ENCODE data around the gene VPS13D. TPM values are rescaled to one million over a fixed set of nuclear protein-coding genes. Genes with fewer than 3 reads are reported as not detected.

VPS13D gene
- total and polyA plus RNA-seq, 2 experiments from 2014 or later: 10.7 to 34.9 TPM

DNA sequence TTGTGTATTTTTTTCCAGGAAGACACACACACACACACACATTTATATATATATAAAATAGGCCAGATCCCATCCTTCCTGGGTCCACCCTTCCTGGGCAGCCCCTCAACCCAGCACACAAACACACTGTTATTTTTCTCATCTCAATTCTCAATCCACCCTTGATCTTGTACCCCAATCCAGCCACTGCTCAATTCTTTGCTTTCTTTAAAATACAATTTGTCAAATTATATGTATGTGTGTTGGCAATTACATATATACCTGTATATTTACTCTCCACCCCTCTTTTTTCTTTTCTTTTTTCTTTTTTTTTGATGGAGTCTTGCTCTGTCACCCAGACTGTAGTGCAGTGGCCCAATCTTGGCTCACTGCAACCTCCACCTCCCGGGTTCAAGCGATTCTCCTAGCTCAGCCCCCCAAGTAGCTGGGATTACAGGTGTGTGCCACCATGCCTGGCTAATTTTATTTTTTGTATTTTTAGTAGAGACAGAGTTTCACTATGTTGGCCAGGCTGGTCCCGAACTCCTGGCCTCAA is 299.9 kb downstream of the VPS13D start:
- H3K4me2 ChIP-seq: no peak overlapping the region
- no peaks in the 10 kb centered on the region for H3K27me3 Mint-ChIP-seq (ENCODE audit: insufficient read depth, low read depth, poor library complexity)
- DNase-seq (ENCODE audit: low spot score) (no peak), ATAC-seq (no peak)
- H3K9me2 ChIP-seq (ENCODE audit: insufficient read depth): no peaks in the 10 kb centered on the region
- H3K4me1 Mint-ChIP-seq: peaks cover 2% of the 10 kb centered on the region; the same call in 1 of the 3 replicates
- no peaks in the 10 kb centered on the region for H3K79me2 ChIP-seq (replicated peaks; ENCODE audit: insufficient read depth)
- TF ChIP-seq, protein P1, sequence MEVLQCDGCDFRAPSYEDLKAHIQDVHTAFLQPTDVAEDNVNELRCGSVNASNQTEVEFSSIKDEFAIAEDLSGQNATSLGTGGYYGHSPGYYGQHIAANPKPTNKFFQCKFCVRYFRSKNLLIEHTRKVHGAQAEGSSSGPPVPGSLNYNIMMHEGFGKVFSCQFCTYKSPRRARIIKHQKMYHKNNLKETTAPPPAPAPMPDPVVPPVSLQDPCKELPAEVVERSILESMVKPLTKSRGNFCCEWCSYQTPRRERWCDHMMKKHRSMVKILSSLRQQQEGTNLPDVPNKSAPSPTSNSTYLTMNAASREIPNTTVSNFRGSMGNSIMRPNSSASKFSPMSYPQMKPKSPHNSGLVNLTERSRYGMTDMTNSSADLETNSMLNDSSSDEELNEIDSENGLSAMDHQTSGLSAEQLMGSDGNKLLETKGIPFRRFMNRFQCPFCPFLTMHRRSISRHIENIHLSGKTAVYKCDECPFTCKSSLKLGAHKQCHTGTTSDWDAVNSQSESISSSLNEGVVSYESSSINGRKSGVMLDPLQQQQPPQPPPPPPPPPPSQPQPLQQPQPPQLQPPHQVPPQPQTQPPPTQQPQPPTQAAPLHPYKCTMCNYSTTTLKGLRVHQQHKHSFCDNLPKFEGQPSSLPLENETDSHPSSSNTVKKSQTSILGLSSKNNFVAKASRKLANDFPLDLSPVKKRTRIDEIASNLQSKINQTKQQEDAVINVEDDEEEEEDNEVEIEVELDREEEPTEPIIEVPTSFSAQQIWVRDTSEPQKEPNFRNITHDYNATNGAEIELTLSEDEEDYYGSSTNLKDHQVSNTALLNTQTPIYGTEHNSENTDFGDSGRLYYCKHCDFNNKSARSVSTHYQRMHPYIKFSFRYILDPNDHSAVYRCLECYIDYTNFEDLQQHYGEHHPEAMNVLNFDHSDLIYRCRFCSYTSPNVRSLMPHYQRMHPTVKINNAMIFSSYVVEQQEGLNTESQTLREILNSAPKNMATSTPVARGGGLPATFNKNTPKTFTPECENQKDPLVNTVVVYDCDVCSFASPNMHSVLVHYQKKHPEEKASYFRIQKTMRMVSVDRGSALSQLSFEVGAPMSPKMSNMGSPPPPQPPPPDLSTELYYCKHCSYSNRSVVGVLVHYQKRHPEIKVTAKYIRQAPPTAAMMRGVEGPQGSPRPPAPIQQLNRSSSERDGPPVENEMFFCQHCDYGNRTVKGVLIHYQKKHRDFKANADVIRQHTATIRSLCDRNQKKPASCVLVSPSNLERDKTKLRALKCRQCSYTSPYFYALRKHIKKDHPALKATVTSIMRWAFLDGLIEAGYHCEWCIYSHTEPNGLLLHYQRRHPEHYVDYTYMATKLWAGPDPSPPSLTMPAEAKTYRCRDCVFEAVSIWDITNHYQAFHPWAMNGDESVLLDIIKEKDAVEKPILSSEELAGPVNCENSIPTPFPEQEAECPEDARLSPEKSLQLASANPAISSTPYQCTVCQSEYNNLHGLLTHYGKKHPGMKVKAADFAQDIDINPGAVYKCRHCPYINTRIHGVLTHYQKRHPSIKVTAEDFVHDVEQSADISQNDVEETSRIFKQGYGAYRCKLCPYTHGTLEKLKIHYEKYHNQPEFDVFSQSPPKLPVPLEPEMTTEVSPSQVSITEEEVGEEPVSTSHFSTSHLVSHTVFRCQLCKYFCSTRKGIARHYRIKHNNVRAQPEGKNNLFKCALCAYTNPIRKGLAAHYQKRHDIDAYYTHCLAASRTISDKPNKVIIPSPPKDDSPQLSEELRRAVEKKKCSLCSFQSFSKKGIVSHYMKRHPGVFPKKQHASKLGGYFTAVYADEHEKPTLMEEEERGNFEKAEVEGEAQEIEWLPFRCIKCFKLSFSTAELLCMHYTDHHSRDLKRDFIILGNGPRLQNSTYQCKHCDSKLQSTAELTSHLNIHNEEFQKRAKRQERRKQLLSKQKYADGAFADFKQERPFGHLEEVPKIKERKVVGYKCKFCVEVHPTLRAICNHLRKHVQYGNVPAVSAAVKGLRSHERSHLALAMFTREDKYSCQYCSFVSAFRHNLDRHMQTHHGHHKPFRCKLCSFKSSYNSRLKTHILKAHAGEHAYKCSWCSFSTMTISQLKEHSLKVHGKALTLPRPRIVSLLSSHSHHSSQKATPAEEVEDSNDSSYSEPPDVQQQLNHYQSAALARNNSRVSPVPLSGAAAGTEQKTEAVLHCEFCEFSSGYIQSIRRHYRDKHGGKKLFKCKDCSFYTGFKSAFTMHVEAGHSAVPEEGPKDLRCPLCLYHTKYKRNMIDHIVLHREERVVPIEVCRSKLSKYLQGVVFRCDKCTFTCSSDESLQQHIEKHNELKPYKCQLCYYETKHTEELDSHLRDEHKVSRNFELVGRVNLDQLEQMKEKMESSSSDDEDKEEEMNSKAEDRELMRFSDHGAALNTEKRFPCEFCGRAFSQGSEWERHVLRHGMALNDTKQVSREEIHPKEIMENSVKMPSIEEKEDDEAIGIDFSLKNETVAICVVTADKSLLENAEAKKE (CRISPR knock-in tag; IDR thresholded peaks at IDR 0.05): no peak
- TF ChIP-seq EZH2 (IDR thresholded peaks at IDR 0.05; ENCODE audit: low read depth, unreplicated experiment) (no peak), JUNB (IDR thresholded peaks at IDR 0.05; ENCODE audit: unreplicated experiment) (no peak), STAT1 (IDR thresholded peaks at IDR 0.05; ENCODE audit: unreplicated experiment) (no peak), POLR2AphosphoS5 (IDR thresholded peaks at IDR 0.05; ENCODE audit: low read depth) (no peak), CREB1 (CRISPR knock-in tag; IDR thresholded peaks at IDR 0.05; ENCODE audit: low read depth) (no peak)
- TF ChIP-seq, protein P2, sequence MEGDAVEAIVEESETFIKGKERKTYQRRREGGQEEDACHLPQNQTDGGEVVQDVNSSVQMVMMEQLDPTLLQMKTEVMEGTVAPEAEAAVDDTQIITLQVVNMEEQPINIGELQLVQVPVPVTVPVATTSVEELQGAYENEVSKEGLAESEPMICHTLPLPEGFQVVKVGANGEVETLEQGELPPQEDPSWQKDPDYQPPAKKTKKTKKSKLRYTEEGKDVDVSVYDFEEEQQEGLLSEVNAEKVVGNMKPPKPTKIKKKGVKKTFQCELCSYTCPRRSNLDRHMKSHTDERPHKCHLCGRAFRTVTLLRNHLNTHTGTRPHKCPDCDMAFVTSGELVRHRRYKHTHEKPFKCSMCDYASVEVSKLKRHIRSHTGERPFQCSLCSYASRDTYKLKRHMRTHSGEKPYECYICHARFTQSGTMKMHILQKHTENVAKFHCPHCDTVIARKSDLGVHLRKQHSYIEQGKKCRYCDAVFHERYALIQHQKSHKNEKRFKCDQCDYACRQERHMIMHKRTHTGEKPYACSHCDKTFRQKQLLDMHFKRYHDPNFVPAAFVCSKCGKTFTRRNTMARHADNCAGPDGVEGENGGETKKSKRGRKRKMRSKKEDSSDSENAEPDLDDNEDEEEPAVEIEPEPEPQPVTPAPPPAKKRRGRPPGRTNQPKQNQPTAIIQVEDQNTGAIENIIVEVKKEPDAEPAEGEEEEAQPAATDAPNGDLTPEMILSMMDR (conservative IDR thresholded peaks at IDR 0.05; ENCODE audit: low read depth in 2 of 2): no peak
- H3K9me3 Mint-ChIP-seq: no peaks in the 10 kb centered on the region
- H3K27ac Mint-ChIP-seq: no peak overlapping the region
- H4K20me1 ChIP-seq (replicated peaks; ENCODE audit: insufficient read depth): no peaks in the 10 kb centered on the region
- 0 out of 2 replicates have a peak overlapping the region, but pooled peaks have one; percentile 38 for H2AFZ ChIP-seq
- no peaks in the 10 kb centered on the region for H3K27me3 ChIP-seq (ENCODE audit: insufficient read depth)
- H3K36me3 Mint-ChIP-seq (ENCODE audit: low read depth): no peaks in the 10 kb centered on the region
- H3K36me3 ChIP-seq (ENCODE audit: insufficient read depth): no peaks in the 10 kb centered on the region
- no peak overlapping the region for H3K4me3 ChIP-seq
- no peak overlapping the region for H3K27ac ChIP-seq (ENCODE audit: low read depth)
- no peak overlapping the region for H3K4me3 Mint-ChIP-seq
- no peaks in the 10 kb centered on the region for H3F3A ChIP-seq (replicated peaks; ENCODE audit: low read depth)
- H3K4me1 ChIP-seq (ENCODE audit: insufficient read depth): no peaks in the 10 kb centered on the region

Data from GM23338 (cell line).